Measurements from ENCODE around the gene BOC. TPM values are rescaled to one million over a fixed set of nuclear protein-coding genes. Genes with fewer than 3 reads are reported as not detected.

BOC gene
- total RNA-seq, 1 experiment from 2014 or later: 0.07 TPM

DNA sequence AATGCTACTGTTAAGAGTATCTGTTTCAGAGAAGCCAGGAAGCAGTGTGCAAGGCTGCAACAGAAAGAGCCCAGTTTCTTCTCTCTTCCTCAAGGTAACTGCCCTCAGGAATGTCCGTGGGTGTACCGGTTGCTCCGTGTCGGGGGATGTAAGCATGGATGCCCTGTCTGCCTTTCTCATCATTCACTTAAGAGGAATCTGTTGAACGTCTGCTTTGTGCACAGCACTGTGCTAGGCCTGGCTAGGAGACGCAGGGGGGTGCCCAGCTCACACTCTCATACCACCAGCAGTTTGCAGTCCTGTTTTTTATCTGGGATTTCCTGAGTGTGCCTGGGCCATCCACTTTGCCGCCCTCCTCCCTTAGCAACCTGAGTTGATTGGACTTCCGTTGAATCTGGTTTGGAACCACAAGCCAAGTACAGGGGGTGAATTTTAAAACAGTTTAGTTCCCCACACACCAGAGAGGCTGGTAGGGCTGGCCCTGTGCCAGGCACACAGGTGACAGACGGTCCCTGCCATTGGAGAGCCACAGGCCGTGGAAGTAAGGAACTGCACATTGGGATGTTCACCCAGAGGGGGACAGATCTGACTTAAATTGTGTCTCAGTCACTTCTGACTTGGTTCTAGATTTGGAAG lies 11.2 kb downstream of the BOC start:
- Mint-ChIP-seq H3K4me3 (ENCODE audit: low read depth, unreplicated experiment) (no peak overlapping the region), H3K27ac (ENCODE audit: unreplicated experiment) (no peak overlapping the region), H3K27me3 (ENCODE audit: unreplicated experiment) (peaks cover 87% of the 10 kb centered on the region), H3K4me1 (ENCODE audit: low read depth, unreplicated experiment) (no peaks in the 10 kb centered on the region), H3K36me3 (ENCODE audit: insufficient read depth, unreplicated experiment) (no peaks in the 10 kb centered on the region), H3K9me3 (ENCODE audit: low read depth, unreplicated experiment) (no peaks in the 10 kb centered on the region)
- BruUV-seq (replicated peaks): no TSS peak
- CTCF ChIA-PET: no interaction called here
- TF ChIP-seq, protein P1, sequence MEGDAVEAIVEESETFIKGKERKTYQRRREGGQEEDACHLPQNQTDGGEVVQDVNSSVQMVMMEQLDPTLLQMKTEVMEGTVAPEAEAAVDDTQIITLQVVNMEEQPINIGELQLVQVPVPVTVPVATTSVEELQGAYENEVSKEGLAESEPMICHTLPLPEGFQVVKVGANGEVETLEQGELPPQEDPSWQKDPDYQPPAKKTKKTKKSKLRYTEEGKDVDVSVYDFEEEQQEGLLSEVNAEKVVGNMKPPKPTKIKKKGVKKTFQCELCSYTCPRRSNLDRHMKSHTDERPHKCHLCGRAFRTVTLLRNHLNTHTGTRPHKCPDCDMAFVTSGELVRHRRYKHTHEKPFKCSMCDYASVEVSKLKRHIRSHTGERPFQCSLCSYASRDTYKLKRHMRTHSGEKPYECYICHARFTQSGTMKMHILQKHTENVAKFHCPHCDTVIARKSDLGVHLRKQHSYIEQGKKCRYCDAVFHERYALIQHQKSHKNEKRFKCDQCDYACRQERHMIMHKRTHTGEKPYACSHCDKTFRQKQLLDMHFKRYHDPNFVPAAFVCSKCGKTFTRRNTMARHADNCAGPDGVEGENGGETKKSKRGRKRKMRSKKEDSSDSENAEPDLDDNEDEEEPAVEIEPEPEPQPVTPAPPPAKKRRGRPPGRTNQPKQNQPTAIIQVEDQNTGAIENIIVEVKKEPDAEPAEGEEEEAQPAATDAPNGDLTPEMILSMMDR (IDR thresholded peaks at IDR 0.05; ENCODE audit: unreplicated experiment): no peak
- intact Hi-C loops (cut with micrococcal nuclease; ENCODE audit: unreplicated experiment): no loop called here
- no peak for DNase-seq

DNA sequence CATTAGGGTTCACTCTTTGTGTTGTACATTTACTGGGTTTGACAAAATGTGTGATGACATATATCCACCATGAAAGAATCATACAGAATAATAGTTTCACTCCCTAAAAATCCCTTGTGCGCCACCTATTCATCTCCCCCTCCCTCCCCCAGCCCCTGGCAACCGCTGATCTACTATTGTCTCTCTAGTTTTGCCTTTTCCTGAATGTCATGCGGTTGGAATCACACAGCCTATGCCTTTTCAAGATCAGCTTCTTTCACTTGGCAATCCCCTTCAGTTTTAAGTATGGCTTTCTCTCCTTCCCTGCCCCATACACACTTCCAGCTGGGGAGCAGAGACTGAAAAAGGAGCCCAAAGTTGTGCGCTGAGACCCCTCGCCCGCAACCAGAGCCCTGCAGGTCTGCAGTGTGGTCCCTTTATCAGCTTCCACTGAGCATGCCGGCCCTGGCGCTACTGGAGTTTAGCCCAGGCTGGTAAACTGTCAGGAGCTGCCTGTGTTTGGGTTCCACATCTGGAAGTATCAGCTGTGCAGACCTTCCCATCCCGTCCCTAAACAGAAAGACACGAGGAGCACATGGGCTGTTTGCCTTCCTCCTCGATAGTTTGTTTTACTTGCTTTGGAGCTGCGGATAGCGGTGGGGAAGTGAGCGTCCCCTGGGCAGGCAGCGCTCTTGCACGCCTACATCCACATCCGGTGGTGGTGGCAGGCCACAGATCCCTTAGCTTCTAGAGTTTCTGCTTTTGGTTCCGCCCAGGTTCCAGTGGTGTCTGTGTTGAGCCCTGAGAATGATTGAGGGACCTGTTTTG lies 12.3 kb downstream of the BOC start:
- H3K4me1 Mint-ChIP-seq (ENCODE audit: low read depth, unreplicated experiment): no peaks in the 10 kb centered on the region
- TF ChIP-seq, protein P1 (IDR thresholded peaks at IDR 0.05; ENCODE audit: unreplicated experiment): no peak
- intact Hi-C loops (cut with micrococcal nuclease; ENCODE audit: unreplicated experiment): no loop called here
- no peaks in the 10 kb centered on the region for H3K9me3 Mint-ChIP-seq (ENCODE audit: low read depth, unreplicated experiment)
- no peaks in the 10 kb centered on the region for H3K36me3 Mint-ChIP-seq (ENCODE audit: insufficient read depth, unreplicated experiment)
- no peak overlapping the region for H3K4me3 Mint-ChIP-seq (ENCODE audit: low read depth, unreplicated experiment)
- DNase-seq: no peak
- no peak overlapping the region for H3K27ac Mint-ChIP-seq (ENCODE audit: unreplicated experiment)
- CTCF ChIA-PET: no interaction called here
- no TSS peak for BruUV-seq (replicated peaks)
- peaks cover 76% of the 10 kb centered on the region for H3K27me3 Mint-ChIP-seq (ENCODE audit: unreplicated experiment)

DNA sequence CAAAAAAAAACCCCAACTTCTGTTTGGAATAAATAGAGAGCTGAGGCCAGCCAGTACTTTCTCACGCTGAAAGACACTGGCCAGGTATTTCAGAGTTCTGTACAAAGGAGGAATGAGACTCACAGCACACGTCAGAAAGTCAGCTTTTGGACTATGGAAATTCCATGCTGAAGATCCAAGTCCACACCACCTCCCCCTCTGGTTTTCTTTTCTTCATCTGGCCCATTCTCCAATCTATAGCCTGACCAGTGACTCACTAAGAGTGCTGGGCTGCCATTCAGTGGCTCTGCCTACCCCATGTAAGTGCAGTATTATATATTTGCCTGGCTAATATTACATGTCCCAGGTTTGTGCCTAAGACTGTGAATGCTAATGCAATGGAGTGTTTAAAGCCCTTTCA lies 13.9 kb downstream of the BOC start:
- Mint-ChIP-seq H3K4me3 (ENCODE audit: low read depth, unreplicated experiment) (no peak overlapping the region), H3K27ac (ENCODE audit: unreplicated experiment) (no peak overlapping the region), H3K27me3 (ENCODE audit: unreplicated experiment) (peaks cover 60% of the 10 kb centered on the region), H3K36me3 (ENCODE audit: insufficient read depth, unreplicated experiment) (no peaks in the 10 kb centered on the region), H3K4me1 (ENCODE audit: low read depth, unreplicated experiment) (no peaks in the 10 kb centered on the region), H3K9me3 (ENCODE audit: low read depth, unreplicated experiment) (no peaks in the 10 kb centered on the region)
- no peak for DNase-seq
- no TSS peak for BruUV-seq (replicated peaks)
- CTCF ChIA-PET: interaction anchor here (0.7 to 1.0 kb wide), 2 partner anchors 9 to 728 kb away, joined by 3 to 4 read pairs; no protein-coding TSS in a partner anchor
- intact Hi-C loops (cut with micrococcal nuclease; ENCODE audit: unreplicated experiment): no loop called here
- TF ChIP-seq, protein P1 (IDR thresholded peaks at IDR 0.05; ENCODE audit: unreplicated experiment): no peak

DNA sequence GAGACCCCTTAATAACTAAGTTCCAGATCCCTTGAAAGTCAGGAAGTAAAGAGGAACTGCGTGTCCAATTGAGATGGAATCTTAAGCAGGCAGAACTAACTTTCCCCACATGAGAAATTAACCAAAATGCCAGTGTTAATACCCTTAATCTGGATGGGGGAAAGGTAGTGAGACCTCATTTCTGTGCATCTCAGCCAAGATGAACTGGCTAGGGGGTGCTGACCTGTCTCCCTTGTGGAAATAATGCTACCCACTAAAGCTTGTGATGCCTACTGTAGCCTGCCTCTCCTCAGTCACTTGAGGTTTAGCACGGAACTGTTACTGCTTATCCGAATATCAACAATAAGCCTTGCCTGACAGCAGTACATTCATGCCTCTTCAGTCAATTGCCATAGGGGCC lies 15.1 kb downstream of the BOC start:
- CTCF ChIA-PET: no interaction called here
- peaks cover 48% of the 10 kb centered on the region for H3K27me3 Mint-ChIP-seq (ENCODE audit: unreplicated experiment)
- H3K27ac Mint-ChIP-seq (ENCODE audit: unreplicated experiment): no peak overlapping the region
- H3K4me3 Mint-ChIP-seq (ENCODE audit: low read depth, unreplicated experiment): no peak overlapping the region
- intact Hi-C loops (cut with micrococcal nuclease; ENCODE audit: unreplicated experiment): no loop called here
- no peaks in the 10 kb centered on the region for H3K9me3 Mint-ChIP-seq (ENCODE audit: low read depth, unreplicated experiment)
- BruUV-seq (replicated peaks): no TSS peak
- TF ChIP-seq, protein P1 (IDR thresholded peaks at IDR 0.05; ENCODE audit: unreplicated experiment): no peak
- DNase-seq: no peak
- no peaks in the 10 kb centered on the region for H3K36me3 Mint-ChIP-seq (ENCODE audit: insufficient read depth, unreplicated experiment)
- peaks cover 2% of the 10 kb centered on the region for H3K4me1 Mint-ChIP-seq (ENCODE audit: low read depth, unreplicated experiment)

Measured in Calu3 (cell line).